SK-N-MC (cell line): ENCODE results near the gene PRR16.

Experiments
- DNase-seq: peaks from one replicate; pipeline ENCODE4 v3.0.0-alpha.2; 2011; ENCODE audit warnings: low read depth, low spot score
- H3K27ac ChIP-seq: fragments of 200-600 bp; sonication (generic); 2 replicates; pipeline ENCODE4 v1.5.1; 2016; ENCODE audit warnings: mixed run types
- H3K36me3 ChIP-seq: fragments of 200-600 bp; sonication (generic); 2 replicates; pipeline ENCODE4 v1.6.1; 2017; ENCODE audit warnings: antibody characterized with exemption, low read length, mixed read lengths; ENCODE audit not compliant: insufficient read depth
- H3K4me3 ChIP-seq: fragments of 200-600 bp; sonication (generic); 2 replicates; pipeline ENCODE4 v1.5.1; 2016
- H3K9ac ChIP-seq: fragments of 200-600 bp; sonication (generic); 2 replicates; pipeline ENCODE4 v1.8.0; 2017; ENCODE audit warnings: mixed run types, mixed read lengths; ENCODE audit not compliant: insufficient read length
- H3K9me3 ChIP-seq: fragments of 200-600 bp; sonication (generic); 2 replicates; pipeline ENCODE4 v1.6.1; 2017; ENCODE audit warnings: low read depth, mild to moderate bottlenecking, antibody characterized with exemption, low read length, moderate library complexity, mixed read lengths
- EZH2 ChIP-seq: fragments of 200-600 bp; sonication (generic); IDR thresholded peaks from one replicate; pipeline ENCODE4 v1.6.1; 2017; ENCODE audit warnings: antibody characterized with exemption
- FOXP2 ChIP-seq: optimal IDR thresholded peaks from 2 replicates; pipeline ENCODE3; 2011; ENCODE audit warnings: mild to moderate bottlenecking, moderate library complexity; ENCODE audit not compliant: insufficient read depth; ENCODE audit errors: extremely low read length, control extremely low read depth
- POLR2AphosphoS5 ChIP-seq: IDR thresholded peaks from 2 replicates; pipeline ENCODE4 v1.6.1; 2012; ENCODE audit warnings: mild to moderate bottlenecking, low read depth, low read length, borderline replicate concordance

PRR16 gene

DNA sequence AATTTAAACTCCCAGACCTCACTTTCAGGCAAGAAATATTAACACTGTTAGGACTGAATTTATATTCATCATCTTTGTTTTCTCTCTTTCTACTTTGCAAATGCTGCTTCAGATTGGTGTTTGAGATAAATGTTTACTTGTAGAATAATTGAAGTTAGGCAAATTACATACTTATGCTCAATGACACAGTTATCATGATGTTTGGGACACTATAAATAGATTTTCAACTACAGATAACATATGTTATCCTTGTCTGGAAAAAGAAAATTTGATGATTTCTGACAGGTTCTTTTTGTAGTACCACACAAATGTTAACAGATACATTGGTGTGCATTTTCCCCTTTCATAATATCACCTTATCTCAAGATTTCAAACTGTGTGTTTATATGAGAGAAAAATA lies 7.9 kb downstream of the PRR16 start:
- TF ChIP-seq EZH2 (no peak), POLR2AphosphoS5 (no peak), FOXP2 (no peak)
- H3K27ac ChIP-seq: no peak overlapping the region
- no peak for DNase-seq
- no peaks in the 10 kb centered on the region for H3K9me3 ChIP-seq
- no peak overlapping the region for H3K9ac ChIP-seq
- H3K36me3 ChIP-seq: no peaks in the 10 kb centered on the region
- no peak overlapping the region for H3K4me3 ChIP-seq

DNA sequence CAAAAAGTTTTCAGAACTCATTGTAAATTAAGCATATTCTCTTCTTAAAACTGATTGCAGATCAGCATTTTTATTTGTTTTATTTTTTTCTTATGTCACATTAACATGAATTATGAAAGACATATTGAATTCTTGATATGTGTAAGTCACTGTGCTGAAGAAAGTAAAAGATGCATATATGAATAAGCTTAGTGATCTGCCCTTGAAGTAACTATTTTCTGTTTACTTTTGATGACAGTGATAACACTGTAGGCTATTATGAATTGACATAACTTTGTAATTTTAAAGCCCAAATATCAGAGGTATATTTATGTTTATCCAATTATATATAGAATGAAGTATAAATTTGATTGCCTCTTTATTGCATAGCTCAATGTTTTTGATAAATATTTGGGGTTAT lies 8.8 kb downstream of the PRR16 start:
- TF ChIP-seq EZH2 (no peak), POLR2AphosphoS5 (no peak), FOXP2 (no peak)
- no peak for DNase-seq

DNA sequence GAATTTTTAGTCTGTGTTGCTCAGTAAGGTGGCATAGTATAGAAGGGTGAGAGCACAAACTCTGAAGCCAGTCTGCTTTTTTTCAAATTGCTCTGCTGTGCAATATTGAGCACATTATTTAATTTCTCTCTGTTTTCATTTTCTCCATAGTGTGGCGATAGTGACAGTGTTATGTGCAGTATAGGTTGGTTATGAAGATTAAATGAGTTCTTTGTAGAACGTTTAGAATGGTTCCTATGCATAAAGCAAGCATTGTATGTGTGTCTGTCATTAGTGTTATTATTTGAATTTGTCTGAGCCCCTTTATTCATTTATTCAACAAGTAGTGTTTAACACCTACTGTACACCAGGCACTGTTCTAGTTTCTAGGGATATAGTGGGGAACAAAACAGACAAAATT lies 9.2 kb downstream of the PRR16 start:
- no peaks in the 10 kb centered on the region for H3K36me3 ChIP-seq
- DNase-seq: no peak
- no peak overlapping the region for H3K27ac ChIP-seq
- H3K4me3 ChIP-seq: no peak overlapping the region
- H3K9ac ChIP-seq: no peak overlapping the region
- H3K9me3 ChIP-seq: no peaks in the 10 kb centered on the region
- TF ChIP-seq POLR2AphosphoS5 (no peak), EZH2 (no peak), FOXP2 (no peak)

More for the DNA sequence above, 8.8 kb downstream of the PRR16 start:
- Histone ChIP-seq H3K27ac (no peak overlapping the region), H3K4me3 (no peak overlapping the region), H3K9ac (no peak overlapping the region), H3K9me3 (no peaks in the 10 kb centered on the region), H3K36me3 (no peaks in the 10 kb centered on the region)

DNA sequence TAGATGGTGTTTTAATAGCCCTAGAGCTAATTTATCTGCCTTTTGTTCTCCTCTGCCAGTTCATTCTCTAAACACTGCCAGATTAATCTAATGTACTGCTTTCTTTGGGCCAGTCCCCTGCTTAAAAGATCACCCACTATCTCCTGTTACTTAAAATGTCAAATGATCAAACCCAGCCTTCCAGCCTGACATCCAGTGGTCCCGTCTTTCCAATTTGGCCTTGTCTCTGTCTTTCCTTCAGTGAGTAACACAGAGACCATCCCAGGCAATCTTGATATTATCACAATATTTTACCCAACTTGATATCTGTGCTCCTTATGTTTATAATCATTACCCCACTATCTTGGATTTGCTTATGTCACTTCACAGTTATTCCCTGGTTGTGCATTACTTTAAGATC lies 12.0 kb downstream of the PRR16 start:
- no peak for TF ChIP-seq POLR2AphosphoS5
- no peak for TF ChIP-seq FOXP2
- TF ChIP-seq EZH2: no peak
- Histone ChIP-seq H3K9me3 (no peaks in the 10 kb centered on the region), H3K36me3 (no peaks in the 10 kb centered on the region), H3K9ac (no peak overlapping the region), H3K4me3 (no peak overlapping the region), H3K27ac (no peak overlapping the region)
- no peak for DNase-seq

DNA sequence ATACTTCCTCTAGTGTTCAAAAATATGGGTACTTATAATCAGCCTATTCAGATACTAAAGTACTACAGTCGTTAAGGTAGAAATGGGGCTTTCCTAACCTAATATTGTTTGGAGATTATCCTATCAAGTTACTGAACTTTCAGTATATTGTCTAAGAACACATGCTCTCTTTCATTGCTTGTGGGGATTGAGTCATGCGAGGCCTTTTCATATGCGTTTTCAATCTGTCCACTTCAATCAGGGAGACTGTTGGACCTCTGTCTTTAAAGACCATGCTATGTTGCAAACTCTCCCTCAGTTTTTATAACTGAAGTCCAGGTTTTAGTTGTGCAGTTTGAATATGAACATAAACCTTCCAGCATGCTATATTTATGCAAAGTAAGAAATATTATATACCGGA lies 15.0 kb downstream of the PRR16 start:
- H3K27ac ChIP-seq: no peak overlapping the region
- H3K9ac ChIP-seq: no peak overlapping the region
- H3K4me3 ChIP-seq: no peak overlapping the region
- no peak for TF ChIP-seq FOXP2
- no peak for TF ChIP-seq POLR2AphosphoS5
- TF ChIP-seq EZH2: no peak
- no peak for DNase-seq
- H3K36me3 ChIP-seq: no peaks in the 10 kb centered on the region
- H3K9me3 ChIP-seq: no peaks in the 10 kb centered on the region

DNA sequence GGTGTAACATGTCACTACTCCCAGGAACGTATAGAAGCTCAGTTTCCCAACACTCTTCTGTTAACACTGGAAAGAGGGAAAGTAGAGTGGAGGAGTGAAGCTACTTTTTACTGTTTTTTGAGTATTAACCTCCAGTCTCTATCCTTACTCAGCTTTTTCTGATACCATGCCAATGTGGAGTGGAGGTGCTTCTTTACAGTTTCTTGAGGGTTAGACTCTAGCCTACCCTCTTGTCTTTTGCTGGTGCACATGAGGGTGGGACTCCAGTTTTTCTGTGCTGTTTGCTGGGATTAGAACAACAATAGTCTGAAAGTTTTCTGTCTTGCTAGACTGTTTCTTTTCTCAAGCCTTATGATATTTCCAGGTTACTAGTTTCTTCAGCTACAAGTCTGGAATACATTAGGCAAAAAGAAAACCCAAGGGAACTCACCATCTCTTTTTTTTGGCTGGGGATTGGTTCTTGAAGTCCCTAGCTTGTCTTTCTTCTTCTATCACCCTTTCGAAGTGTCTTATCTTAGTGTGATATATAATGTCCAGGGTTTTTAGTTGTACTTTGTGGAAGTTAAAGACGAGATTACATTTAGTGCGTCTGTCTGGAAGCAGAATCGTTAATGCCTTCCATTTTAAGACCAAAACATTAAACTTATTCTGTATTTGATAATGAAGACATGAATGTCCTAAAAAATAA lies 35.9 kb downstream of the PRR16 start:
- Histone ChIP-seq H3K36me3 (no peaks in the 10 kb centered on the region), H3K27ac (no peak overlapping the region), H3K4me3 (no peak overlapping the region), H3K9ac (no peak overlapping the region), H3K9me3 (no peaks in the 10 kb centered on the region)
- DNase-seq: no peak
- no peak for TF ChIP-seq FOXP2
- TF ChIP-seq EZH2: no peak
- no peak for TF ChIP-seq POLR2AphosphoS5

DNA sequence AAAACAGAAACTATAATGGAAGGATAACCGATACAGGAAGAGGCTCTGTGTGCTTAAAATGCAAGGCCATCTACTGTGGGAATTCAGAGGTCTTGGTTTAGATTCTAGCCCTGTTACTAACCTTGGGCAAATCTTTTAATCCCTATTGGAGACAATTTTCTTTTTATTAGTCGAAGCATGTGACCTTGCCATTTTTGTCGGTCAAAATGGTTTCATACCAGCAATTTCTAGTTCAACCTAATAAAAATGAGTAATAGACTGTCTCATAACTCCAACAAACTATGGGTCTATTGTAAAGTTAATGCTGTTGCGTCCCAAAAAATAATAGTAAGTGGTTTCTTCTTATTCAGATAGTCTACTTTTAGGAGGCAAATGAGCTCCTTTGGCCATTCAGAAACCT lies 38.4 kb downstream of the PRR16 start:
- DNase-seq: no peak
- no peak overlapping the region for H3K4me3 ChIP-seq
- TF ChIP-seq FOXP2 (no peak), EZH2 (no peak)

DNA sequence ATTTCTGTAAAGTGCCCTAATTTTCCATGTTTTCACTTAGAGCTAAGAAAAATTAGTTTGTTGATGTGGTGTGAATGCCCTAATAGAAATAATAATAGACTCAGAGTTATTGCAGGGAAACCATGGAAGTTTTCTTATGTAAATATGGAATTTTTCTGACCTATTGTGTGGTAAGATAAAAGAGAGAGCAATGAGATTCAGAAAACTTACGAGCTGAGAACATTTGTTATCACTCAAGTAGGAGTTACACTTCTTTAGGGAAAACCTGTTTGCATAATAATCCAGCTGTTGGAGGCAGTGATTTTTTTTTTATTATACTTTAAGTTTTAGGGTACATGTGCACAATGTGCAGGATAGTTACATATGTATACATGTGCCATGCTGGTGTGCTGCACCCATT lies 39.2 kb downstream of the PRR16 start:
- Histone ChIP-seq H3K9ac (no peak overlapping the region), H3K36me3 (no peaks in the 10 kb centered on the region), H3K4me3 (no peak overlapping the region), H3K9me3 (no peaks in the 10 kb centered on the region), H3K27ac (no peak overlapping the region)
- no peak for TF ChIP-seq EZH2
- no peak for TF ChIP-seq FOXP2
- no peak for TF ChIP-seq POLR2AphosphoS5
- no peak for DNase-seq

More for the DNA sequence above, 38.4 kb downstream of the PRR16 start:
- Histone ChIP-seq H3K9ac (no peak overlapping the region), H3K27ac (no peak overlapping the region), H3K36me3 (no peaks in the 10 kb centered on the region), H3K9me3 (no peaks in the 10 kb centered on the region)

DNA sequence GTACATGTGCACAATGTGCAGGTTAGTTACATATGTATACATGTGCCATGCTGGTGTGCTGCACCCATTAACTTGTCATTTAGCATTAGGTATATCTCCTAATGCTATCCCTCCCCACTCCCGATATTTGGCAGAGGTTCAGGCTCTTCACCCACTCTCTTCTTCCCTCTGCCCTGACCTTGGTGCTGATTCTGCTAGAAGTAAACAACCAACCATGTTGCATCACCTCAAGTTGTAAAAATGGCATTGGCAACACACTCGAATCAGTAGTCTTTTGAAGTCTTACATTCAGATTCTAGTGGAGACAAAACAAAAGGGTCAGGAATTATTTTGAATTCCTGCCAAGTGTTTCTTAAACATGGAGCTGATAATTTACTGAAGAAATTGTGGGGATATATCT lies 40.0 kb downstream of the PRR16 start:
- no peaks in the 10 kb centered on the region for H3K9me3 ChIP-seq
- TF ChIP-seq POLR2AphosphoS5: no peak
- no peak for TF ChIP-seq FOXP2
- TF ChIP-seq EZH2: no peak
- H3K4me3 ChIP-seq: no peak overlapping the region
- no peak overlapping the region for H3K27ac ChIP-seq
- H3K9ac ChIP-seq: no peak overlapping the region
- DNase-seq: no peak
- no peaks in the 10 kb centered on the region for H3K36me3 ChIP-seq

DNA sequence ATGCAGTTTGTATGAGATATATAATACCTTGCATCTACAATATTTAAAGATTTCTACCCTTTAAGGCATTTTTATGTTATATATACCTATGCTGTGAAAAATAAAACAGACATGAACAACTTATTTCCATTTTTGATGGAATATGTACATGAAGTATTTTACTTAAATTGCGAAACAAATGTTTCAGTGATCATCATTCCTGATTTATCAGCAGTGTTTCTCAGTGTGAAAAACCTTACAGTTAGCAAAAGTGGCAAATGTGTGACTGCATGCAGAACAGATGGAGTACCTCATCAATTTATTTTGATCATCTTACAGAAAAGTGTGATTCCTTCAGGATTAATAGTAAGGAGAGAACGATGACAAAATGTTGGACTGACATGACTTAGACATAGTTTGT lies 43.1 kb downstream of the PRR16 start:
- no peak overlapping the region for H3K9ac ChIP-seq
- no peaks in the 10 kb centered on the region for H3K9me3 ChIP-seq
- H3K4me3 ChIP-seq: no peak overlapping the region
- TF ChIP-seq EZH2 (no peak), FOXP2 (no peak), POLR2AphosphoS5 (no peak)
- no peak for DNase-seq
- no peaks in the 10 kb centered on the region for H3K36me3 ChIP-seq
- no peak overlapping the region for H3K27ac ChIP-seq
